Testis (tissue), 3 donors: ENCODE results near the gene ADM2. TPM values are rescaled to one million over a fixed set of nuclear protein-coding genes. Genes with fewer than 3 reads are reported as not detected.

Experiments used
- DNase-seq: peaks from one replicate; pipeline ENCODE4 v3.0.0-alpha.2; 2019
- H3K27ac ChIP-seq, 2 donors: fragments of 200-600 bp; sonication (generic); one replicate each; pipeline ENCODE4 v1.5.1; 2019
- H3K27me3 ChIP-seq: fragments of 200-600 bp; sonication (generic); one replicate; pipeline ENCODE4 v1.5.1; 2019
- H3K36me3 ChIP-seq: fragments of 200-600 bp; sonication (generic); one replicate; pipeline ENCODE4 v1.5.1; 2017; ENCODE audit warnings: low read depth; ENCODE audit errors: missing control alignments
- H3K4me1 ChIP-seq: fragments of 200-600 bp; sonication (generic); one replicate; pipeline ENCODE4 v1.5.1; 2019
- H3K4me3 ChIP-seq, 2 donors: fragments of 200-600 bp; sonication (generic); one replicate each; pipeline ENCODE4 v1.5.1; 2017 to 2019
- H3K9me3 ChIP-seq: fragments of 200-600 bp; sonication (generic); one replicate; pipeline ENCODE4 v1.5.1; 2017
- CTCF ChIP-seq, 3 experiments: fragments of 450-650 bp in 2 of 3; fragments of 200-600 bp in 1 of 3; sonication (generic) in 1 of 3; IDR thresholded peaks; one replicate each; pipeline ENCODE4 v1.5.1; 2016 to 2019; ENCODE audit warnings: antibody characterized with exemption in 3 of 3, mild to moderate bottlenecking in 2 of 3, moderate library complexity in 1 of 3
- POLR2A ChIP-seq: fragments of 450-650 bp; IDR thresholded peaks from one replicate; pipeline ENCODE4 v1.6.1; 2017; ENCODE audit warnings: antibody characterized with exemption, mild to moderate bottlenecking, moderate library complexity
- WGBS, 2 donors: methylation state at CpG; one replicate each; pipeline ENCODE4 v1.1.5; 2018; 5-methylcytosine and 5-hydroxymethylcytosine counted together
- intact Hi-C: fragments of 100-400 bp; cut with DNase I; formaldehyde crosslinking; loops from one replicate; pipeline ENCODE4 v1.15.1; 2023; ENCODE audit warnings: low total_unique reads
- polyA plus RNA-seq: library from polyadenylated mRNA; stranded (reverse); fragments of 350-450 nt; fragmentation: Illumina TruSeq; extraction: RNeasy Lipid Tissue Mini Kit (QIAGEN cat#74804); gene quantifications from one replicate; pipeline ENCODE4 v1.2.3, GENCODE V29; 2014; ENCODE audit warnings: low read depth, low replicate concordance; ENCODE audit not compliant: insufficient read depth
- total RNA-seq, 2 donors: library from RNA; depleted of rRNA; stranded (reverse); fragments of >200 nt; gene quantifications; one replicate each; pipeline ENCODE4 v1.2.3, GENCODE V29; 2016

The ADM2 gene
- total and polyA plus RNA-seq, 3 donors from 2014 or later: 0.99 to 1.9 (median 1.0) TPM

GRCh38 chr22:50489363-50490243, 8.3 kb downstream of the ADM2 start:
- Histone ChIP-seq H3K36me3 (no peaks in the 10 kb centered on the region), H3K27ac (no peak overlapping the region), H3K9me3 (no peaks in the 10 kb centered on the region), H3K27me3 (no peaks in the 10 kb centered on the region), H3K4me3 (no peak overlapping the region), H3K4me1 (no peaks in the 10 kb centered on the region)
- TF ChIP-seq POLR2A (no peak), CTCF (IDR thresholded peaks at IDR 0.05) (no peak)
- DNase-seq: no peak
- WGBS, 2 donors: 86 to 93% methylated on average over 23 to 31 of the region's 31 CpGs
- intact Hi-C loops: no loop called here

DNA sequence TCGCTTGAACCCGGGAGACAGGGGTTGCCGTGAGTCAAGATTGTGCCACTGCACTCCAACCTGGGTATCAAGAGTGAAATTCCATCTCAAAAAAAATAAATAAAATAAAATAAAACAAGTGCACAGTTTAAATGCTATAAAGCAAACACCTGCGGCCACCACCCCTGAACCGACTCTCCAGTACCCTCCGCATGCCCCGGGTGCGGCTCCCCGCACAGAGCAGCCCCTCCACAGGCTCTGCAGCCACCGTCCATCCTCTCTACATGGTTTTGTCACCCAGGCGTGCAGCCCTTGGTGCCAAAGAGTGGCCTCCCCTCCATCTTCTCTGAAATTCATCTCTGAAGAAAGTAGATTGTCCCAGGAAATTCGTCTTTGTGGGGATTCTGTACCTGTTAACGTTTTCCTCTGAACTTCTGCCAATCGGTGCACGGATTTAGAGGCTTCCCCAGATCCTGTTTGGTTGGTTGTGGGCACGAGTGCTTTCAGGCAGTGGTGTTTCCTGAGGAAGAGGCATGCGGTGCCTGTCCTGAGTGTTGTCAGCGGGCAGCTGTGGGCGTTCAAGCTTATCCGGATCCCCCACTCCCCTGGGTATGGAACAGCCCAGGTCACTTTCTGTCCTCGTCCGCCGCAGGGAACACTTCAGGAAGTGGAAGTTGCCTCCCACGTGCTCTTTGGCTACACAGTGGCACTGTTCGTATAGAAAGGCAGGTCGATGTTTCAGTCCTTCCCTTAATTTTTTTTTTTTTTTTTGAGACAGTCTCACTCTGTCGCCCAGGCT, 9.4 kb downstream of the ADM2 start:
- WGBS, 2 donors: 67 to 75% methylated on average over 27 of the region's 27 CpGs
- no peak overlapping the region for H3K27ac ChIP-seq
- no peaks in the 10 kb centered on the region for H3K4me1 ChIP-seq
- TF ChIP-seq CTCF (IDR thresholded peaks at IDR 0.05) (no peak), POLR2A (no peak)
- intact Hi-C loops: no loop called here
- no peaks in the 10 kb centered on the region for H3K9me3 ChIP-seq
- H3K36me3 ChIP-seq: no peaks in the 10 kb centered on the region
- H3K4me3 ChIP-seq: no peak overlapping the region
- H3K27me3 ChIP-seq: no peaks in the 10 kb centered on the region
- no peak for DNase-seq

DNA sequence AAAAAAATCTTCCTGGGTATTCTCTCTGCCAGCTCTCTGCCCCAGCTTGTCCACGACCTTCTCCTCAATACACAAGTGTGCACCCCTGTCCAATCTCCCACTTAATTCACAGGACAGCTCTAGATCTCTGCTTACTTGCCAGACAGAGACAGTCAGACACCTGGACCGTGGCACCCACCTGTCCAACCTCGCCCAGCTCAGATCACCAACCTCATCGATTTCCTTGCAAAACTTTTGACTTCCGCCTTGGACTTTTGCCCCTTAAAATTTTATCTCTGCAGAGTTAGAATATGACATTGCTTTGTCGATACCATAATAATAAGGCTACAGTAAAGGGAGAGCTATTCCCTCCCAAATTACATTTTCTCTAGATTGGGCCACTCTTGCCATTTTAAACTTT, 15.8 kb downstream of the ADM2 start:
- TF ChIP-seq POLR2A (no peak), CTCF (IDR thresholded peaks at IDR 0.05) (no peak)

GRCh38 chr22:50498322-50498890, 17.1 kb downstream of the ADM2 start:
- H3K4me3 ChIP-seq: no peak overlapping the region
- intact Hi-C loops: no loop called here
- H3K27ac ChIP-seq: no peak overlapping the region
- no peaks in the 10 kb centered on the region for H3K36me3 ChIP-seq
- peak; percentile 75 for DNase-seq
- WGBS, 2 donors: 29% methylated on average over 11 to 13 of the region's 13 CpGs
- H3K9me3 ChIP-seq: no peaks in the 10 kb centered on the region
- no peaks in the 10 kb centered on the region for H3K27me3 ChIP-seq
- TF ChIP-seq POLR2A: no peak
- TF ChIP-seq CTCF (IDR thresholded peaks at IDR 0.05): peak in 2 of 3 experiments; percentile 38 to 45
- H3K4me1 ChIP-seq: no peaks in the 10 kb centered on the region

More for the DNA sequence above, 15.8 kb downstream of the ADM2 start:
- no peak for DNase-seq
- H3K36me3 ChIP-seq: no peaks in the 10 kb centered on the region
- no peaks in the 10 kb centered on the region for H3K9me3 ChIP-seq
- H3K27me3 ChIP-seq: no peaks in the 10 kb centered on the region
- H3K4me3 ChIP-seq: no peak overlapping the region
- 86 to 92% methylated on average over 6 of the region's 6 CpGs for WGBS, 2 donors
- no peak overlapping the region for H3K27ac ChIP-seq
- intact Hi-C loops: no loop called here
- no peaks in the 10 kb centered on the region for H3K4me1 ChIP-seq
